GM19025 (cell line): Measurements from ENCODE around the gene ARHGDIA.

Source experiments
- ATAC-seq: cut with Tn5 transposase; IDR thresholded peaks from one replicate; pipeline ENCODE4 v1.9.1; 2021; ENCODE audit warnings: mild to moderate bottlenecking, low read depth, moderate library complexity; ENCODE audit not compliant: unreplicated experiment

ARHGDIA gene

GRCh38 chr17:81870981-81871386, at the start of gene ARHGDIA:
TSS of gene ARHGDIA (minus strand) at chr17:81871337. CDS start at chr17:81869930, 1,407 bp downstream.
- peak; percentile 24 for ATAC-seq

- no peak for ATAC-seq
These were observed 47.9 kb upstream of the ARHGDIA start for GRCh38 chr17:81918832-81919545.

GRCh38 chr17:81918333-81918669, 47.2 kb upstream of the ARHGDIA start:
- ATAC-seq, result peak; percentile 24

GRCh38 chr17:81917565-81918332, 46.6 kb upstream of the ARHGDIA start, which contains the start of gene SIRT7:
TSS of gene SIRT7 (minus strand) at chr17:81918176. CDS start at chr17:81918131, 45 bp downstream.
- peak; percentile 70 for ATAC-seq

- ATAC-seq, result no peak
These were observed 45.3 kb upstream of the ARHGDIA start for GRCh38 chr17:81916234-81917001.

GRCh38 chr17:81915331-81915730, 44.2 kb upstream of the ARHGDIA start:
- no peak for ATAC-seq

GRCh38 chr17:81914103-81914850, 43.1 kb upstream of the ARHGDIA start:
- ATAC-seq, result no peak

- ATAC-seq, result no peak
These were observed 42.4 kb upstream of the ARHGDIA start for GRCh38 chr17:81913394-81914102.

- no peak for ATAC-seq
These were observed 41.5 kb upstream of the ARHGDIA start for GRCh38 chr17:81912441-81913309.

GRCh38 chr17:81911969-81912368, 40.8 kb upstream of the ARHGDIA start:
- ATAC-seq, result no peak

- peak; percentile 65 for ATAC-seq
These were observed 40.3 kb upstream of the ARHGDIA start, which contains the start of gene PCYT2 for GRCh38 chr17:81911277-81911961. TSS of gene PCYT2 (minus strand) at chr17:81911399. CDS start at chr17:81911355, 44 bp downstream.

GRCh38 chr17:81910840-81911276, 39.7 kb upstream of the ARHGDIA start:
- peak; percentile 40 for ATAC-seq

GRCh38 chr17:81909966-81910839, 39.1 kb upstream of the ARHGDIA start:
- no peak for ATAC-seq

- ATAC-seq, result no peak
These were observed 38.1 kb upstream of the ARHGDIA start for GRCh38 chr17:81909231-81909630.

- ATAC-seq, result no peak
These were observed 37.7 kb upstream of the ARHGDIA start for GRCh38 chr17:81908793-81909192.

- ATAC-seq, result no peak
These were observed 36.3 kb upstream of the ARHGDIA start for GRCh38 chr17:81907219-81908145.
